Measurements from ENCODE around the gene KCNJ8.

- no peak for TF ChIP-seq CTCF (IDR thresholded peaks at IDR 0.05; ENCODE audit: low read depth, low read length, poor library complexity, severe bottlenecking)
- no peak for TF ChIP-seq EZH2phosphoT487 (IDR thresholded peaks at IDR 0.05; ENCODE audit: borderline replicate concordance, low read length)
Measured at GRCh38 chr12:21806255-21806654, 31.7 kb upstream of the KCNJ8 start.
